Endothelial cell of umbilical vein (primary cell): Measurements from ENCODE around the gene NCKAP5. TPM values are rescaled to one million over a fixed set of nuclear protein-coding genes. Genes with fewer than 3 reads are reported as not detected.

ENCODE experiments used
- BruUV-seq: library from RNA; stranded (reverse); fragments of 400-500 nt; replicated peaks from 2 replicates; lab custom pipeline; 2021; lab: Mats Ljungman, UMichigan
- CTCF ChIA-PET: fragments of 300-600, 350-600 bp; sonication (Branson Sonifier 250); formaldehyde crosslinking; loops from one replicate; lab custom pipeline; 2021; ENCODE audit warnings: antibody characterized with exemption, inconsistent platforms; lab: Charles Lee
- POLR2A ChIA-PET: fragments of 300-600, 350-600 bp; sonication (Branson Sonifier 250); formaldehyde crosslinking; loops from one replicate; lab custom pipeline; 2021; ENCODE audit warnings: antibody characterized with exemption, inconsistent platforms; lab: Charles Lee
- DNase-seq: peaks from one replicate; pipeline ENCODE4 v3.0.0-alpha.2; 2011; ENCODE audit warnings: low read depth, low spot score
- FAIRE-seq: peaks from 2 replicates; lab custom pipeline; 2011; peaks lifted over from hg19 to GRCh38; lab: Jason Lieb, UNC
- H2AFZ ChIP-seq: 2 replicates; pipeline ENCODE4 v1.6.0; 2012; ENCODE audit warnings: low read depth, low read length, control low read depth, inconsistent platforms
- H3K27ac ChIP-seq: 2 replicates; pipeline ENCODE4 v1.5.1; 2011; ENCODE audit warnings: low read depth, mild to moderate bottlenecking, control low read depth, low read length, moderate library complexity; ENCODE audit not compliant: insufficient read depth
- H3K27me3 ChIP-seq, 2 experiments: 2 replicates each; pipeline versions ENCODE4 v1.6.0 to v1.6.1; 2011; ENCODE audit warnings: low read length in 2 of 2, mixed read lengths in 1 of 2; ENCODE audit not compliant: control insufficient read depth in 2 of 2, insufficient read depth in 2 of 2
- H3K36me3 ChIP-seq, 2 experiments: 2 replicates in 1 of 2; 3 replicates in 1 of 2; pipeline ENCODE4 v1.5.1; 2011; ENCODE audit warnings: low read length in 2 of 2, mild to moderate bottlenecking in 1 of 2, moderate library complexity in 1 of 2; ENCODE audit not compliant: control insufficient read depth in 2 of 2, insufficient read depth in 2 of 2; ENCODE audit errors: extremely low read depth in 1 of 2
- H3K4me1 ChIP-seq: 3 replicates; pipeline ENCODE4 v1.5.1; 2011; ENCODE audit warnings: mild to moderate bottlenecking, low read length; ENCODE audit not compliant: control insufficient read depth, insufficient read depth; ENCODE audit errors: extremely low read depth
- H3K4me2 ChIP-seq: 2 replicates; pipeline ENCODE4 v1.6.1; 2011; ENCODE audit warnings: low read length, control low read depth, mixed read lengths; ENCODE audit not compliant: insufficient read depth
- H3K4me3 ChIP-seq, 3 experiments: fragments of 200-600 bp in 1 of 3; sonication (generic), shearing (Covaris generic) in 1 of 3; replicated peaks in 1 of 3; 2 replicates each; pipeline ENCODE4 v1.5.1; 2011 to 2016; ENCODE audit warnings: control low read depth in 3 of 3, low read length in 3 of 3, mild to moderate bottlenecking in 2 of 3, inconsistent platforms in 1 of 3, low read depth in 1 of 3, moderate library complexity in 1 of 3; ENCODE audit not compliant: insufficient read depth in 1 of 3
- H3K79me2 ChIP-seq: 2 replicates; pipeline ENCODE4 v1.6.0; 2012; ENCODE audit warnings: low read length, inconsistent platforms; ENCODE audit not compliant: control insufficient read depth, insufficient read depth
- H3K9ac ChIP-seq: replicated peaks from 2 replicates; pipeline ENCODE3; 2011; ENCODE audit warnings: low read length, control low read depth; ENCODE audit not compliant: insufficient read depth; ENCODE audit errors: extremely low read depth
- H3K9me1 ChIP-seq: replicated peaks from 3 replicates; pipeline ENCODE4 v1.6.0; 2011; ENCODE audit warnings: mild to moderate bottlenecking, low read length; ENCODE audit not compliant: control insufficient read depth, insufficient read depth; ENCODE audit errors: extremely low read depth
- H3K9me3 ChIP-seq: replicated peaks from 2 replicates; pipeline ENCODE4 v1.5.1; 2012; ENCODE audit warnings: low read length, inconsistent platforms; ENCODE audit not compliant: control insufficient read depth, insufficient read depth
- H4K20me1 ChIP-seq: replicated peaks from 2 replicates; pipeline ENCODE3; 2011; ENCODE audit warnings: mild to moderate bottlenecking, low read length; ENCODE audit not compliant: control insufficient read depth, insufficient read depth; ENCODE audit errors: extremely low read depth
- CTCF ChIP-seq, 2 donors: IDR thresholded peaks; 1 replicate in 1 of 2; 2 replicates in 1 of 2; pipeline ENCODE4 v1.5.1; 2011; ENCODE audit warnings: low read length in 2 of 2, mild to moderate bottlenecking in 2 of 2, moderate library complexity in 2 of 2, control low read depth in 1 of 2, inconsistent platforms in 1 of 2, low read depth in 1 of 2; ENCODE audit not compliant: insufficient read depth in 1 of 2; ENCODE audit errors: extremely low read depth in 1 of 2
- EZH2 ChIP-seq: IDR thresholded peaks from 2 replicates; pipeline ENCODE4 v1.6.1; 2012; ENCODE audit warnings: borderline replicate concordance, low read depth, mild to moderate bottlenecking, moderate library complexity, low read length, inconsistent platforms; ENCODE audit not compliant: severe bottlenecking
- FOS ChIP-seq: IDR thresholded peaks from 2 replicates; pipeline ENCODE4 v1.6.1; 2011; ENCODE audit warnings: mild to moderate bottlenecking, low read length, moderate library complexity, borderline replicate concordance; ENCODE audit not compliant: insufficient read depth
- GATA2 ChIP-seq: IDR thresholded peaks from 2 replicates; pipeline ENCODE4 v1.7.0; 2011; ENCODE audit warnings: low read depth, mild to moderate bottlenecking, moderate library complexity, mixed read lengths, low read length; ENCODE audit not compliant: insufficient read length, insufficient read depth
- JUN ChIP-seq: IDR thresholded peaks from 2 replicates; pipeline ENCODE4 v1.6.1; 2011; ENCODE audit warnings: borderline replicate concordance, low read depth; ENCODE audit not compliant: insufficient read length, insufficient read depth
- MAX ChIP-seq: IDR thresholded peaks from 2 replicates; pipeline ENCODE4 v1.6.1; 2011; ENCODE audit not compliant: insufficient read depth, insufficient read length
- MYC ChIP-seq: IDR thresholded peaks from one replicate; pipeline ENCODE4 v1.6.1; 2011; ENCODE audit warnings: mild to moderate bottlenecking, low read depth, low read length
- POLR2A ChIP-seq: IDR thresholded peaks from 2 replicates; pipeline ENCODE4 v1.6.1; 2012; ENCODE audit warnings: low read depth, mild to moderate bottlenecking, control low read depth, low read length
- POLR2AphosphoS5 ChIP-seq: IDR thresholded peaks from 2 replicates; pipeline ENCODE4 v1.6.1; 2012; ENCODE audit warnings: low read depth, mild to moderate bottlenecking, control low read depth, low read length, moderate library complexity; ENCODE audit not compliant: insufficient read depth
- dilution Hi-C: fragments of 300-500 bp; cut with MboI; formaldehyde crosslinking; loops from one replicate; pipeline ENCODE4 v1.15.0; 2019; ENCODE audit warnings: low sequenced_read_pairs; ENCODE audit not compliant: extremely low pct_ligation_motif_present
- intact Hi-C: fragments of 100-400 bp; cut with micrococcal nuclease; formaldehyde crosslinking; loops from one replicate; pipeline ENCODE4 v1.10.0; 2022
- polyA plus RNA-seq, 4 experiments: library from polyadenylated mRNA; depleted of rRNA in 3 of 4; stranded (reverse) in 3 of 4; unstranded in 1 of 4; fragments of >200 nt; gene quantifications; 2 replicates each; pipeline versions ENCODE4 v1.2.1 to v1.2.3, GENCODE V29; 2011 to 2012; ENCODE audit warnings: missing spikeins in 1 of 4
- total RNA-seq: library from RNA; stranded (reverse); gene quantifications from 2 replicates; pipeline ENCODE4 v1.2.3, GENCODE V29; 2021

Gene NCKAP5
- total and polyA plus RNA-seq, 2 donors (not counting 3 experiments of a cell fraction or from before 2014, with no cell fraction given), result 0.47 to 3.3 TPM

GRCh38 chr2:133409581-133410285 is 158.5 kb downstream of the NCKAP5 start:
- H3K4me2 ChIP-seq, result no peak overlapping the region
- intact Hi-C loops (no loop called here), dilution Hi-C loops (no loop called here)
- H3K36me3 ChIP-seq, result no peaks in the 10 kb centered on the region
- no peaks in the 10 kb centered on the region for H3K9me1 ChIP-seq
- ChIA-PET CTCF (no interaction called here), POLR2A (no interaction called here)
- DNase-seq (no peak), FAIRE-seq (no peak)
- no peaks in the 10 kb centered on the region for H3K4me1 ChIP-seq
- H3K4me3 ChIP-seq, result no peak overlapping the region
- no peak overlapping the region for H3K27ac ChIP-seq
- no peaks in the 10 kb centered on the region for H3K9me3 ChIP-seq
- no peaks in the 10 kb centered on the region for H3K27me3 ChIP-seq
- no peak overlapping the region for H2AFZ ChIP-seq
- H3K9ac ChIP-seq, result no peak overlapping the region
- H4K20me1 ChIP-seq, result no peaks in the 10 kb centered on the region
- BruUV-seq, result no TSS peak
- no peaks in the 10 kb centered on the region for H3K79me2 ChIP-seq
- TF ChIP-seq MYC, result no peak

GRCh38 chr2:133408671-133409070 is 159.6 kb downstream of the NCKAP5 start:
- POLR2A ChIA-PET, result no interaction called here
- Histone ChIP-seq H3K4me2 (no peak overlapping the region), H3K4me1 (no peaks in the 10 kb centered on the region), H2AFZ (no peak overlapping the region), H3K4me3 (no peak overlapping the region), H3K9me3 (no peaks in the 10 kb centered on the region), H3K79me2 (no peaks in the 10 kb centered on the region), H3K9me1 (no peaks in the 10 kb centered on the region), H3K9ac (no peak overlapping the region), H3K36me3 (no peaks in the 10 kb centered on the region), H3K27ac (no peak overlapping the region), H3K27me3 (no peaks in the 10 kb centered on the region), H4K20me1 (no peaks in the 10 kb centered on the region)
- dilution Hi-C loops (no loop called here), intact Hi-C loops (no loop called here)
- DNase-seq, result no peak
- TF ChIP-seq POLR2A (no peak), POLR2AphosphoS5 (no peak), MYC (no peak), MAX (no peak), EZH2 (no peak), JUN (no peak), CTCF (IDR thresholded peaks at IDR 0.05; ENCODE audit: extremely low read depth in 1 of 2, insufficient read depth in 1 of 2, low read depth in 1 of 2, low read length in 2 of 2) (no peak), GATA2 (no peak), FOS (no peak)
- no TSS peak for BruUV-seq
- CTCF ChIA-PET, result no interaction called here
- FAIRE-seq, result no peak
